HG03432 (cell line): ENCODE data around the gene CCNF.
"Not testable (repeated sequence)": the region's sequence is repeated elsewhere in the genome, so short reads cannot be mapped to it uniquely, and the experiment has no call there.

Experiments
- ATAC-seq: cut with Tn5 transposase; IDR thresholded peaks from one replicate; pipeline ENCODE4 v1.9.1; 2021; ENCODE audit warnings: mild to moderate bottlenecking, moderate library complexity; ENCODE audit not compliant: unreplicated experiment

The CCNF gene

DNA sequence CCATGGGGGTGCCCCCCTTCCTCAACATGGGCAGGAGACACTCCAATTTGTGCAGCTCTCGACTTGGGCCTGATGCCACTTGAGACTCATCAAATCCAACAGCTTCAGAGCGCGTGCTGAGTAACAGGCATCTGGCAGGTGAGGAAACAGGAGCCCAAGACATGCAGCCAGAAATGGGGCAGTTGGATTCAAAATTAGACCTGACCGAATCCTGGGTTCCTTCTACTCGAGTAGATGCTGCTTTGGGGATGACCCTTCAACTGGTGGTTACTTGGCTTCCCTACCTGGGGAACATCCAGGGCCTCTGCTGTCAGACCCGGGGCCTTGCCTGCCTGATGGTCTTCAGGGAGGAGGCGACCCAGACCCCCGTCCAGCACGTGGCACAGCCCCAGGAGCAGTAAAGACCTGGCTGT lies 41.4 kb downstream of the CCNF start:
- ATAC-seq = no peak

GRCh38 chr16:2471016-2471652 lies 41.9 kb downstream of the CCNF start, which contains the start of gene NTN3:
Gene NTN3, plus strand, starts transcription at chr16:2471297. Its CDS starts 405 bp downstream, at chr16:2471702.
- no peak for ATAC-seq

GRCh38 chr16:2471653-2472487 lies 42.6 kb downstream of the CCNF start:
- no peak for ATAC-seq

DNA sequence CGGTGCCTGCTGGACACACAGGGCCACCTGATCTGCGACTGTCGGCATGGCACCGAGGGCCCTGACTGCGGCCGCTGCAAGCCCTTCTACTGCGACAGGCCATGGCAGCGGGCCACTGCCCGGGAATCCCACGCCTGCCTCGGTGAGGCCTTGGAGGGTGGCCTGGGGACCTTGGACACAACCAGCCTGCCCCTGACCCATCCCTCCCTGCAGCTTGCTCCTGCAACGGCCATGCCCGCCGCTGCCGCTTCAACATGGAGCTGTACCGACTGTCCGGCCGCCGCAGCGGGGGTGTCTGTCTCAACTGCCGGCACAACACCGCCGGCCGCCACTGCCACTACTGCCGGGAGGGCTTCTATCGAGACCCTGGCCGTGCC lies 43.2 kb downstream of the CCNF start:
- no peak for ATAC-seq

GRCh38 chr16:2472885-2473445 lies 43.7 kb downstream of the CCNF start:
- ATAC-seq = no peak

DNA sequence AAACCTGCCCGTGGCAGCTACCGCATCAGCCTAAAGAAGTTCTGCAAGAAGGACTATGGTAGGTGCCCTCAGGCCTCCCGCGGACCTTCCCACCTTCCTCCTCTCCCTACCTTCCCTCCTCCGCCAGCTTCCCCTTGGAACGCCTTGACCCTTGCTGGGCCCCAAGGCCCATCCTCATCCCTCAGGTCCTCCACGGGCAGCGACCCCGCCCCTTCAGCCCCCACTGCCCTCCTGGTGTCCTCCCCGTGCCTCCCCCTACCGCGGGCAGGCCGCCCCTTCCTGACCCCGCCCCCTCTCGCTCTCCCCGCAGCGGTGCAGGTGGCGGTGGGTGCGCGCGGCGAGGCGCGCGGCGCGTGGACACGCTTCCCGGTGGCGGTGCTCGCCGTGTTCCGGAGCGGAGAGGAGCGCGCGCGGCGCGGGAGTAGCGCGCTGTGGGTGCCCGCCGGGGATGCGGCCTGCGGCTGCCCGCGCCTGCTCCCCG lies 44.2 kb downstream of the CCNF start:
- ATAC-seq = no peak

DNA sequence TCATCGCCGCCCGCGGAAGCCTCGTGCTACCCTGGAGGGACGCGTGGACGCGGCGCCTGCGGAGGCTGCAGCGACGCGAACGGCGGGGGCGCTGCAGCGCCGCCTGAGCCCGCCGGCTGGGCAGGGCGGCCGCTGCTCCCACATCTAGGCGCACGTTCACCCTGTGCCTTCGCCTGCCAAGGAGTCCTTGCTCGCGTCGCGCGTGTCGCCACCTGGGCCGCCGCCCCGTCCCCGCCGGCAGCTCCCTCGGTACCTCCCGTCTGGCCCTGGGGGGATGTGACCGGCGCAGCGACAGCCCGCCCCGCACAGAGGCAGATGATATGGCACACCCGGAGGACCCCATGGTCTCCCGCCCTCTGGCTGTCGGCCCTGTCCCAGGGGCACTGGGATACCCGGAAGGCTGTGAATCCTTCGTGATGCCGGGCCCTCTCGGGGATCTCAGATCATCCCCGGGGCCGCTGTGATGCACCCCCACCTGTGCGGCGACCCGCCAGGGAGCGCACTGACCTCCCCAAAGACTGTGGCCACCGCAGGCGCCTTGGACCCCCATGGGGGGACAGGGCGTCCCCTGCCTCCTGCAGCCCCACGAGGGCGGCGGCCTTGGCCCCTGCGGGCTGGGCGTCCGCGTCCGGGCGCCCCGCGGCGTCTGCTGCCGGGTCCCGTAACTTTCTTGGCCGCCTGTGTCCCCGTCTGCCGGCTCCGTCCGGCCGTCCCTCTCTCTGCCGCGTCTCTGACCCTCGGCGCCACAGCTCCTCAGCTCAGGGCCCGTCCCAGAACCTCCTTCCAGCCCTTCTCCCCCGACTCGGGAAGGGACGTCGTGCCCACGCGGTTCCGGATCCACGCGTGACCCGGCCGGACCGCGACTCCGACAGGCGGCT lies 45.0 kb downstream of the CCNF start:
- ATAC-seq = peak; percentile 32

GRCh38 chr16:2474877-2475412 lies 45.7 kb downstream of the CCNF start, which contains the start of gene TBC1D24:
Gene TBC1D24, plus strand, starts transcription at chr16:2475127. Its CDS starts 21,022 bp downstream, at chr16:2496149.
- peak; percentile 59 for ATAC-seq

- peak; percentile 15 for ATAC-seq
Observed at GRCh38 chr16:2475413-2476344, 46.4 kb downstream of the CCNF start.

DNA sequence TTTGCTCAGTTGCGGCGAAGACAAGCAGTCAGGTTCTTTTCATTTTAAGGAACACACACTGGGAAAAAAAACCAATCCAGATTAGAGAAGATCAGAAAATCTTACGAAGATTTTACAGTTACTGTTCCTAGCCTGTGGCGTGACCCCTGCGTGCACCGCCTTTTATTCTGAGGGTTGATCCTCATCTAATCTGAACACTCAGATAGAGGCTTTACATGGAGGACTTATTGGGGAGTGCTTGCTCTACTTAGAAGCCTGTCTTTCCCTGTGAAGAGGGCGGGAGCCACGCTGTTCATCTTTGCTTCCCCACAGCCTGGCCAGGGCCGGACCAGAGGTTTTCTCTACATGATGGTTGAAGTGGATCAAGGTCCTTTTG lies 47.1 kb downstream of the CCNF start:
- ATAC-seq = no peak

DNA sequence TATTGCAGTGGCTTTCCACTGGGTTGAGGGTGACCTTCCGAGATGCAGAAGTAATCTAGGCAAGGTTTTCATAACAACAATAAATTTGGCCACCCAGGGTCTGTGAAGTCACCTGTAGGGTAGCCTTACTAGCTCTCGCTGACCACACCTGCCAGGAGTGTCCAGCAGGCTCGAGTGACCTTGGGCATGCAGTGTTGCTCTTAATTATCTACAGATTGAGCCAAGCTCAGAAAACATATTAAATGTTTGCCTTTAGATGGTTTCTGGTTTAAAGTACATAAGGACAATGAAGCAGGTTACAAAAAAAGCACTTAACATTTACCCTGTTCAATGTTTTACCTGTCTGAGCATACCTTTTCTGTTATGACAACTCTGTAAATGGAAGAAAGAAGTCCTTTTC lies 47.5 kb downstream of the CCNF start:
- ATAC-seq = no peak

DNA sequence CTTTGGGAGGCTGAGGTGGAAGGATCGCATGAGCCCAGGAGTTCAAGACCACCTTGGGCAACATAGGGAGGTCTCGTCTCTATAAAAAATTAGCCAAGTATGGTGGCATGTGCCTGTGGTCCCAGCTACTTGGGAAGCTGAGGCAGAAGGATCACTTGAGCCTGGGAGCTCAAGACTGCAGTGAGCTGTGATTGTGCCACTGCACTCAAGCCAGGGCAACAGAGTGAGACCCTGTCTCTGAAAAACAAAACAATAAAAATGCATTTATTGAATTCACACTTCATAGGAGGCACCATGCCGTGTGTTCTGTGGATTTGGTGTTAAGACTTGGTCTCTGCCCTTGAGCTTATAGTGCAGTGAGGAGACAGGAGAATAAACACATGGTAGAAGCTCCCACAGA lies 48.1 kb downstream of the CCNF start:
- no peak for ATAC-seq

DNA sequence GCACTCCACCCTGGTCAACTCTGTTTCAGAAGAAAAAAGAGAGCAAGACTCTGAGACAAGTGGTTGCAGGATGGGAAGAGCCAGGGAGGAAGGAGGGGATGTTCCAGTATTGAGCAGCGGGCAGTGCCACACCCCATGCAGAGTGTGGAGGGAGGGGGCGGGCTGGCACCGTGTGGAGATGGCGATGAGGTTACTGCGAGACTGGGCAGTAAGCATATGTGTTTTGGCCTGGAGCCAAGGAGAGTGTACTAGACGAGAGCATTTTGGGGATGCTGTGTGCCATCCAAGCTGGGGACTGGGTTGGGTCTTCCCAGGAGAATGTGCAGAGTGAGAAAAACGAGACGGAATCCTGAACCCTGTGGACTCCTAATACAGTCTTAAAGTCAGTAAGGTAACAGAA lies 49.0 kb downstream of the CCNF start:
- ATAC-seq = no peak

DNA sequence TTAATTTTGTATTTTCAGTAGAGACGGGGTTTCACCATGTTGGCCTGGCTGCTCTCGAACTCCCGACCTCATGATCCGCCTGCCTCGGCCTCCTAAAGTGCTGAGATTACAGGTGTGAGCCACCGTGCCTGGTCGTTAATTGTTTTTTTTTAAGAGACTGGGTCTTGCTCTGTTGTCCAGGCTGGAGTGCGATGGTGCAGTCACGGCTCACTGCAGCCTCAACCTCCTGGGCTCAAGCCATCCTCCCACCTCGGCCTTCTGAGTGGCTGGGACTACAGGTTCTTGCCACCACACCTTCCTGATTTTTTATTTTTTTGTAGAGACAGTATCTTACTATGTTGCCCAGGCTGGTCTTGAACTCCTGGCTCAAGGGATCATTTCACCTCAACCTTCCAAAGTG lies 50.7 kb downstream of the CCNF start:
- ATAC-seq = not testable (repeated sequence)

- no peak for ATAC-seq
Observed at GRCh38 chr16:2480948-2481347, 51.7 kb downstream of the CCNF start.

DNA sequence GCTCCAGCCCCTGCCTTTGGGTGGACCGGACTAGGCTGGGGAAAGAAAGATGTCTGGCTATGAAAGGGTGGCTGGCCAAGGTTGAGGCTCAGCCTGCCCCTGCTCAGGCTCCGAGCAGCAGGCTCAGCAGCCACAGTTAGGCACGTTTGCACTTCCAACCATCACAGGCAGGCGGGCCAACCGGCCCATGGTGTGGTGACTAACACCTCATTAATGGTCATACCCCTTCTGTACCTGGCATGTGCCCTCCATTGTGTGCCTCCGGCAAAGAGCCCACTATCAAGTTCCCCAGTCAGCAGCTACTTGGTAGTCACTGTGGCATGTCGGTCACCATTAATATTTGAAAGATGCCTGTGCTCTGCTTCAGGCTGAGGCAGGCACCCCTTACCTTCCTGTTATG lies 52.4 kb downstream of the CCNF start:
- no peak for ATAC-seq

DNA sequence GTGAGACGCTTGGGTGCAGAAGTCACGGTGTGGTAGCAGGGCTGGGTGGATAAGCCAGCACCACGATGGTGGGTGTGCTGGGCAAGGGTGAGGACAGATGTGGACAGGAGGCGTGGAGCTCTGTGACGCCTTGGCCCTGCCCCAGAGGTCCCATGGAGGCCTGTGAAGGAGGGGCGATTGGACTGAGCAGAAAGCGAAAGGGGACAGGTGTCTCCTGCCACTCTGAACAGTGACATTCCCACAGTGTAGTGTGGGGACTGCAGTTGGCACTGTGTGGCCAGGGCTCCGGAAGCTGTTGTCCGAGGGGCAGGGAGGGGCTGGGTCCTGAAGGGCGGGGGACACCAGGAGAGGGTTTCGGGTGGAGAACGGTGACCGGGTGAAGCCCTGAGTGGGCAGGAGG lies 53.0 kb downstream of the CCNF start:
- no peak for ATAC-seq

- no peak for ATAC-seq
Observed at GRCh38 chr16:2482708-2483534, 53.7 kb downstream of the CCNF start.
